Stomach (tissue), 9 donors: ENCODE measurements around the gene PHKB. TPM values are rescaled to one million over a fixed set of nuclear protein-coding genes. Genes with fewer than 3 reads are reported as not detected.

ENCODE experiments used
- DNase-seq, 2 donors: peaks; one replicate each; pipeline versions ENCODE4 v3.0.0 to v3.0.0-alpha.2; 2013 to 2019
- H3K27ac ChIP-seq, 5 donors: fragments of 200-600 bp in 4 of 5; sonication (generic) in 4 of 5; one replicate each; pipeline ENCODE4 v1.5.1; 2013 to 2019; ENCODE audit warnings: mild to moderate bottlenecking in 1 of 5, moderate library complexity in 1 of 5
- H3K27me3 ChIP-seq, 3 donors: fragments of 200-600 bp; sonication (generic); one replicate each; pipeline ENCODE4 v1.5.1; 2017 to 2019; ENCODE audit warnings: mixed run types in 1 of 3
- H3K36me3 ChIP-seq, 4 donors: fragments of 200-600 bp; sonication (generic); 1 replicate in 3 of 4; 2 replicates in 1 of 4; pipeline ENCODE4 v1.5.1; 2016 to 2019
- H3K4me1 ChIP-seq, 4 donors: fragments of 200-600 bp; sonication (generic); one replicate each; pipeline ENCODE4 v1.5.1; 2016 to 2019
- H3K4me3 ChIP-seq, 4 donors: fragments of 200-600 bp; sonication (generic) in 3 of 4; one replicate each; pipeline ENCODE4 v1.5.1; 2016 to 2019; ENCODE audit warnings: mild to moderate bottlenecking in 1 of 4
- H3K9me3 ChIP-seq, 4 donors: fragments of 200-600 bp; sonication (generic); one replicate each; pipeline ENCODE4 v1.5.1; 2016 to 2019
- CTCF ChIP-seq, 7 experiments: fragments of 450-650 bp in 4 of 7; fragments of 200-600 bp in 3 of 7; sonication (generic) in 3 of 7; IDR thresholded peaks; one replicate each; pipeline ENCODE4 v1.5.1; 2016 to 2019; ENCODE audit warnings: antibody characterized with exemption in 7 of 7, control low read depth in 2 of 7, mild to moderate bottlenecking in 1 of 7
- EP300 ChIP-seq: sonication (generic); formaldehyde crosslinking; IDR thresholded peaks from one replicate; pipeline ENCODE4 v1.6.1; 2017; ENCODE audit warnings: antibody characterized with exemption
- POLR2A ChIP-seq, 4 donors: fragments of 450-650 bp; IDR thresholded peaks; one replicate each; pipeline ENCODE4 v1.6.1; 2016; ENCODE audit warnings: antibody characterized with exemption in 4 of 4, control low read depth in 2 of 4, mild to moderate bottlenecking in 1 of 4, moderate library complexity in 1 of 4
- POLR2AphosphoS5 ChIP-seq, 3 donors: sonication (generic); formaldehyde crosslinking; IDR thresholded peaks; one replicate each; pipeline ENCODE4 v1.6.1; 2016; ENCODE audit warnings: antibody characterized with exemption in 3 of 3
- WGBS, 5 donors: extraction: QIAGEN DNeasy Blood & Tissue Kit in 3 of 5; methylation state at CpG; one replicate each; pipeline versions ENCODE4 v1.1.5 to v1.1.7; 2013 to 2018; 5-methylcytosine and 5-hydroxymethylcytosine counted together
- intact Hi-C: fragments of 100-400 bp; cut with DNase I; formaldehyde crosslinking; loops from one replicate; pipeline ENCODE4 v1.15.1; 2023; ENCODE audit warnings: low total_unique reads
- polyA plus RNA-seq, 3 donors: library from polyadenylated mRNA; stranded (reverse); fragments of 200-250 nt; gene quantifications; one replicate each; pipeline ENCODE4 v1.2.3, GENCODE V29; 2013
- total RNA-seq, 5 donors: library from RNA; depleted of rRNA; stranded (reverse); fragments of >200 nt; gene quantifications; one replicate each; pipeline versions ENCODE4 v1.1.0 to v1.2.3, GENCODE V29; 2014 to 2016
- donor health status: healthy with polysubstance abuse.
- donor health status: Bipolar disorder and iron deficiency.
- donor health status: healthy.

PHKB gene
- total and polyA plus RNA-seq, 8 donors = 17.5 to 163 (median 51.6) TPM

DNA sequence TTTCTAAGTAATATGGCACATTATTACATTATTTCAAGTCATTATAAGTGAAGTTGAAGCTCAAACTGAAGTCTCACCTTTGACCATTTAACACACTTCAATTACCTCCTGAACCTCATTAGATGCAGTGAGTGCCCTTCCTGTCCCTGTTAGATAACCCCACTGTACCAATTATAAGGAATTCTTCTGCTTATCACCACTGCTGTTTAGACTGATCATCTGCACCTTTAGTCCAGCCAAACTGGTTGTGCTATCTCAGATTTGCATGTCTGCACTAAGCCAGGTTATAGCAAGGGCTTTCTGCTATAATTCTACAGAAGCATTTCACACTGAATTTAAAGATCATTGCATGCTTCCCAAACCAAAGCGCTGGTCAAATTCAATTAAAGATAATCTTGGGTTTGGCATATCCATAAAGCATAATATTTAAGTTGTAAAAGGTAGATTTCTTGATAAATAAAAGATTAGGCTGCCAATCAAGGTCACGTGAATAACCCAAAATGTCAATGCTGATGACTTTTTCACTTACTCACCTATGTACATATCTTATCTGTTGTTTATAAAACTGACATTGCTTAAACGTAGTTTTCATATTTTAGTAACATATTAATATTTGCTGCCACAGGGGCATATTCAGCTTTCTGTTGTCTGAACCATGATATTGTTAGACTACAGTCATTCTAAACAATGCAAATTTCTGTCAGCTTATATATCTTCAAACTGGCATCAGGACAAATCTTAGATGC is 12.1 kb upstream of the PHKB start:
- H3K27ac ChIP-seq = no peak overlapping the region
- peaks cover 0 to 34% (median 20%) of the 10 kb centered on the region in 4 donors for H3K4me1 ChIP-seq
- H3K4me3 ChIP-seq = no peak overlapping the region
- WGBS, 5 donors = 36 to 54% (median 50%) methylated on average over 3 of the region's 3 CpGs
- H3K9me3 ChIP-seq = no peaks in the 10 kb centered on the region
- no peaks in the 10 kb centered on the region for H3K27me3 ChIP-seq
- TF ChIP-seq POLR2A (IDR thresholded peaks at IDR 0.05) = no peak
- TF ChIP-seq EP300 = no peak
- no peak for TF ChIP-seq POLR2AphosphoS5 (IDR thresholded peaks at IDR 0.05)
- no peak for TF ChIP-seq CTCF (IDR thresholded peaks at IDR 0.05)
- H3K36me3 ChIP-seq = peaks cover 8 to 53% (median 40%) of the 10 kb centered on the region in 4 donors
- DNase-seq = peak in 1 of 2 donors; percentile 12
- intact Hi-C loops = no loop called here

DNA sequence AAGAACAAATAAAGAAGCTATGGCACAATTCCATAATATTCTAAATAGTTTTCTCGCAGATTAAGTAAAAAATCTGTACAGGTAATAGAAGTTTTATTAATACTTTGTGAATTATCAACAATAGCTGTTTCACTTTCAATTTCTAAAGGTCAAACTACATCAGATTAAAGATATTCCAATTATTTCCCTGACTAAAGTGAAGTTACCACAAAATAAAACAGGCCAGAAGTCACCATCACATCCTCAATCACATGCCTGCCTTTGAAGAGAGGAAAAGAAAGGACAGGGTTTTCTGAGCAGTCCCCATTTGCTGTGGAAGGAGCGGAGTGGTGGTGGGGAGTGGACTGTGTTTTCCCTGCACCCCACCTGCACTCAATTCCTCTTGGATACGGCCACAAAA is 11.3 kb upstream of the PHKB start:
- Histone ChIP-seq H3K27me3 (no peaks in the 10 kb centered on the region), H3K36me3 (peaks cover 8 to 58% (median 44%) of the 10 kb centered on the region in 4 donors)
- WGBS, 5 donors = 84 to 93% (median 86%) methylated on average over 3 of the region's 3 CpGs

GRCh38 chr16:47458331-47458730 is 2.8 kb upstream of the PHKB start:
- H3K4me3 ChIP-seq = no peak overlapping the region
- TF ChIP-seq EP300 = no peak
- no peak for TF ChIP-seq POLR2AphosphoS5 (IDR thresholded peaks at IDR 0.05)
- TF ChIP-seq CTCF (IDR thresholded peaks at IDR 0.05) = no peak
- no peak for TF ChIP-seq POLR2A (IDR thresholded peaks at IDR 0.05)
- no peaks in the 10 kb centered on the region for H3K9me3 ChIP-seq
- peaks cover 0 to 50% (median 33%) of the 10 kb centered on the region in 4 donors for H3K36me3 ChIP-seq
- DNase-seq = no peak
- H3K27me3 ChIP-seq = no peaks in the 10 kb centered on the region
- H3K4me1 ChIP-seq = peaks cover 20 to 44% (median 37%) of the 10 kb centered on the region in 4 donors
- intact Hi-C loops = no loop called here
- H3K27ac ChIP-seq = no peak overlapping the region
- 76 to 92% (median 82%) methylated on average over 2 of the region's 2 CpGs for WGBS, 5 donors

More for the DNA sequence above, 11.3 kb upstream of the PHKB start:
- TF ChIP-seq EP300 (no peak), POLR2AphosphoS5 (IDR thresholded peaks at IDR 0.05) (no peak), POLR2A (IDR thresholded peaks at IDR 0.05) (no peak), CTCF (IDR thresholded peaks at IDR 0.05) (no peak)
- no peak overlapping the region for H3K27ac ChIP-seq
- no peaks in the 10 kb centered on the region for H3K9me3 ChIP-seq
- H3K4me1 ChIP-seq = peaks cover 0 to 34% (median 20%) of the 10 kb centered on the region in 4 donors
- no peak for DNase-seq
- intact Hi-C loops = no loop called here
- no peak overlapping the region for H3K4me3 ChIP-seq

DNA sequence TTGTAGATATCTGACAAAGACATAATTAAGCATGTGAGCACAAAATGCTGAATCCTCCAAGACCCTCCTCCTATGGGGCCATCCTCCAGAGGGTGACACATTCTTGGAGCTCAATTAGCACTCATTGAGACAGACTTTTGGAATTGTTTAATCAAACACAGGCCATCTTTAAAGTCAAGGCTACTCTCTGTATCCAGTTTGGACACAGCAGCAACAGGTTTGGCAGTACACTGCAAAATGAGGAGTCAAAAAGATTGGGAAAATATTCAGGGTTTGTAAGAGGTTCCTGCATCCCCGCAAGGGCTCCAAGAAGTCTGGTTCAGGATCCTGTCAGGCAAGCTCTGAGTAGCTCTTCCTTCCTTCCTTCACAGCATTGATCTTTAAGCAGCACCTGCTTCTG is 1.5 kb upstream of the PHKB start:
- Histone ChIP-seq H3K4me3 (peak overlapping the region in 3 of 4 donors; percentile 83 to 96 (median 91)), H3K9me3 (no peaks in the 10 kb centered on the region), H3K27ac (peak overlapping the region in 4 of 5 donors; percentile 97 to 100 (median 98)), H3K36me3 (peaks cover 0 to 41% (median 26%) of the 10 kb centered on the region in 4 donors), H3K27me3 (no peaks in the 10 kb centered on the region), H3K4me1 (peaks cover 25 to 57% (median 43%) of the 10 kb centered on the region in 4 donors)
- no peak for DNase-seq
- intact Hi-C loops = no loop called here
- WGBS, 5 donors = 77 to 93% (median 89%) methylated on average over 1 of the region's 1 CpG
- no peak for TF ChIP-seq POLR2A (IDR thresholded peaks at IDR 0.05)
- no peak for TF ChIP-seq EP300
- no peak for TF ChIP-seq POLR2AphosphoS5 (IDR thresholded peaks at IDR 0.05)
- TF ChIP-seq CTCF (IDR thresholded peaks at IDR 0.05) = no peak
